Measurements from ENCODE around the gene DSE.

DSE gene

DNA sequence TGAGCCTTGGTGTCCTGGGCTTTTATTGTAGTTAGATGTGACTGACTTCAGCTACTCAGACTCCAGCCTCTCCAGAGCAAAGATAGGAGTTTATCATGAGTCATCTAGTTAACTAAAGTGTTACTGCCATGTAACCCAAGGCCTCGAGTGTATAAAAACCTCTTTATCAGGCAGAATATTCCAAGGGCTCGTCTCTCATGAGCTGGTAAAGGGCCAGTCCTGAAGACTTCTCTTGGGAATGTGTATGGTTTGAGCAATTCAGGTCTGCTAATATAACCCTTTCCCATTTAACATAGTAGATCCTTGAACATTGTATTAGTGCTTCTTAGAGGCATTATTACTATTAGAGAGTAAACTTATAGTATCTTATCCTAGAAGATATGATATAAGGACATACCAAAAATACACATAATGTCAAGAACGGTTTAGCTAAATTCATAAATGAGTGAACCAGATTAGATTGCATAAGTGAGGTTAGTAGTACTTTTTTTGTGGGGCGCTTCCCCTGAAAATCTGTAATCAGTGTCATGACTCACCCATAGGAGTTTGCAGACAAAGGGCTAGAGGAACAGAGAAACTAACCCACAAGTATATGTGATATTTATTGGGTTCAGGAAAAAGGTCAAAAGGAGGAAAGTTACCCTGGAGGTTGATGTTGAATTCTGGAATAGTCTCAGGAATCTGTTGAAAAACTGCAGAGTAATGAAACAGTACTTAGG lies 16.0 kb downstream of the DSE start:
- ATAC-seq (ENCODE audit: insufficient read depth, low read depth), result no peak

GRCh38 chr6:116387374-116387773 lies 16.6 kb downstream of the DSE start:
- Histone ChIP-seq H2AFZ (ENCODE audit: low read depth, low read length) (no peak overlapping the region), H4K20me1 (ENCODE audit: insufficient read depth, low read length) (no peaks in the 10 kb centered on the region), H3K79me2 (ENCODE audit: insufficient read depth, low read length) (no peaks in the 10 kb centered on the region), H3K9me3 (ENCODE audit: insufficient read depth, low read length, severe bottlenecking) (no peaks in the 10 kb centered on the region), H3K4me3 (ENCODE audit: low read depth in 1 of 2, low read length in 2 of 2) (no peak overlapping the region), H3K4me2 (ENCODE audit: insufficient read depth, low read length) (no peak overlapping the region), H3K9ac (ENCODE audit: low read depth, low read length) (no peak overlapping the region), H3K36me3 (ENCODE audit: insufficient read depth, low read length) (no peaks in the 10 kb centered on the region), H3K4me1 (ENCODE audit: insufficient read depth, low read length) (peaks cover 4% of the 10 kb centered on the region), H3K27ac (ENCODE audit: low read length) (no peak overlapping the region), H3K27me3 (ENCODE audit: insufficient read depth, low read length, poor library complexity) (no peaks in the 10 kb centered on the region)
- DNase-seq, result no peak
- no peak for TF ChIP-seq EZH2 (IDR thresholded peaks at IDR 0.05; ENCODE audit: borderline replicate concordance, low read depth, low read length, severe bottlenecking)
- TF ChIP-seq, protein P1, sequence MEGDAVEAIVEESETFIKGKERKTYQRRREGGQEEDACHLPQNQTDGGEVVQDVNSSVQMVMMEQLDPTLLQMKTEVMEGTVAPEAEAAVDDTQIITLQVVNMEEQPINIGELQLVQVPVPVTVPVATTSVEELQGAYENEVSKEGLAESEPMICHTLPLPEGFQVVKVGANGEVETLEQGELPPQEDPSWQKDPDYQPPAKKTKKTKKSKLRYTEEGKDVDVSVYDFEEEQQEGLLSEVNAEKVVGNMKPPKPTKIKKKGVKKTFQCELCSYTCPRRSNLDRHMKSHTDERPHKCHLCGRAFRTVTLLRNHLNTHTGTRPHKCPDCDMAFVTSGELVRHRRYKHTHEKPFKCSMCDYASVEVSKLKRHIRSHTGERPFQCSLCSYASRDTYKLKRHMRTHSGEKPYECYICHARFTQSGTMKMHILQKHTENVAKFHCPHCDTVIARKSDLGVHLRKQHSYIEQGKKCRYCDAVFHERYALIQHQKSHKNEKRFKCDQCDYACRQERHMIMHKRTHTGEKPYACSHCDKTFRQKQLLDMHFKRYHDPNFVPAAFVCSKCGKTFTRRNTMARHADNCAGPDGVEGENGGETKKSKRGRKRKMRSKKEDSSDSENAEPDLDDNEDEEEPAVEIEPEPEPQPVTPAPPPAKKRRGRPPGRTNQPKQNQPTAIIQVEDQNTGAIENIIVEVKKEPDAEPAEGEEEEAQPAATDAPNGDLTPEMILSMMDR (IDR thresholded peaks at IDR 0.05; ENCODE audit: borderline replicate concordance, extremely low read depth, low read length, poor library complexity, severe bottlenecking), result no peak
- no peak for ATAC-seq (ENCODE audit: insufficient read depth, low read depth)

More for the DNA sequence above, 16.0 kb downstream of the DSE start:
- Histone ChIP-seq H3K27ac (ENCODE audit: low read length) (no peak overlapping the region), H3K79me2 (ENCODE audit: insufficient read depth, low read length) (no peaks in the 10 kb centered on the region), H3K4me3 (ENCODE audit: low read depth in 1 of 2, low read length in 2 of 2) (no peak overlapping the region), H4K20me1 (ENCODE audit: insufficient read depth, low read length) (no peaks in the 10 kb centered on the region), H3K4me1 (ENCODE audit: insufficient read depth, low read length) (no peaks in the 10 kb centered on the region), H2AFZ (ENCODE audit: low read depth, low read length) (no peak overlapping the region), H3K9ac (ENCODE audit: low read depth, low read length) (no peak overlapping the region), H3K36me3 (ENCODE audit: insufficient read depth, low read length) (no peaks in the 10 kb centered on the region), H3K4me2 (ENCODE audit: insufficient read depth, low read length) (no peak overlapping the region), H3K9me3 (ENCODE audit: insufficient read depth, low read length, severe bottlenecking) (no peaks in the 10 kb centered on the region), H3K27me3 (ENCODE audit: insufficient read depth, low read length, poor library complexity) (no peaks in the 10 kb centered on the region)
- DNase-seq, result no peak
- TF ChIP-seq, protein P1 (IDR thresholded peaks at IDR 0.05; ENCODE audit: borderline replicate concordance, extremely low read depth, low read length, poor library complexity, severe bottlenecking), result no peak
- TF ChIP-seq EZH2 (IDR thresholded peaks at IDR 0.05; ENCODE audit: borderline replicate concordance, low read depth, low read length, severe bottlenecking), result no peak

DNA sequence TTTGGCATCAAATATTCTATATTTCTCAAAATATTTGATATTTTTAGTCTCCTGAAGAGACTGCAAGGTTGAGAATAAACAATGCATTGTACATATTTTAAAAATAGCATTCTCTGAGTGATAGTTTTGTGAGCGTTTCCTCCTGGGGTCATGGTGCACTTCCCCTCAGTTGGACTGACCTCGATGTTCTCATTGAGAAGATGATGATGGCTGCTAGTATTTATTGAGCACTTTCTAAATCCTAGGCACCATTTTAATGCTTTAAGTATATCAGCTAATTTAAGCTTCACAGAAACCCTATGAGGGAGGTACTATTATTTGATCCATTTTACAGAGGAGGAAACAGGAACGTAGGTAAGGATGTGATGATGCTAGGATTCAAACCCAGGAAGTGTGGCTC lies 18.2 kb downstream of the DSE start:
- ATAC-seq (ENCODE audit: insufficient read depth, low read depth) (no peak), DNase-seq (no peak)
- Histone ChIP-seq H3K9ac (ENCODE audit: low read depth, low read length) (no peak overlapping the region), H3K36me3 (ENCODE audit: insufficient read depth, low read length) (no peaks in the 10 kb centered on the region), H3K4me2 (ENCODE audit: insufficient read depth, low read length) (no peak overlapping the region), H3K79me2 (ENCODE audit: insufficient read depth, low read length) (no peaks in the 10 kb centered on the region), H3K27ac (ENCODE audit: low read length) (no peak overlapping the region), H4K20me1 (ENCODE audit: insufficient read depth, low read length) (no peaks in the 10 kb centered on the region), H3K4me3 (ENCODE audit: low read depth in 1 of 2, low read length in 2 of 2) (no peak overlapping the region), H2AFZ (ENCODE audit: low read depth, low read length) (no peak overlapping the region), H3K27me3 (ENCODE audit: insufficient read depth, low read length, poor library complexity) (no peaks in the 10 kb centered on the region), H3K4me1 (ENCODE audit: insufficient read depth, low read length) (peaks cover 9% of the 10 kb centered on the region), H3K9me3 (ENCODE audit: insufficient read depth, low read length, severe bottlenecking) (no peaks in the 10 kb centered on the region)
- TF ChIP-seq EZH2 (IDR thresholded peaks at IDR 0.05; ENCODE audit: borderline replicate concordance, low read depth, low read length, severe bottlenecking), result no peak
- TF ChIP-seq, protein P1 (IDR thresholded peaks at IDR 0.05; ENCODE audit: borderline replicate concordance, extremely low read depth, low read length, poor library complexity, severe bottlenecking), result no peak
